ENCODE results near the gene HMGB4. TPM values are rescaled to one million over a fixed set of nuclear protein-coding genes. Genes with fewer than 3 reads are reported as not detected.

Gene HMGB4
- total RNA-seq, 4 donors from 2014 or later = not detected

DNA sequence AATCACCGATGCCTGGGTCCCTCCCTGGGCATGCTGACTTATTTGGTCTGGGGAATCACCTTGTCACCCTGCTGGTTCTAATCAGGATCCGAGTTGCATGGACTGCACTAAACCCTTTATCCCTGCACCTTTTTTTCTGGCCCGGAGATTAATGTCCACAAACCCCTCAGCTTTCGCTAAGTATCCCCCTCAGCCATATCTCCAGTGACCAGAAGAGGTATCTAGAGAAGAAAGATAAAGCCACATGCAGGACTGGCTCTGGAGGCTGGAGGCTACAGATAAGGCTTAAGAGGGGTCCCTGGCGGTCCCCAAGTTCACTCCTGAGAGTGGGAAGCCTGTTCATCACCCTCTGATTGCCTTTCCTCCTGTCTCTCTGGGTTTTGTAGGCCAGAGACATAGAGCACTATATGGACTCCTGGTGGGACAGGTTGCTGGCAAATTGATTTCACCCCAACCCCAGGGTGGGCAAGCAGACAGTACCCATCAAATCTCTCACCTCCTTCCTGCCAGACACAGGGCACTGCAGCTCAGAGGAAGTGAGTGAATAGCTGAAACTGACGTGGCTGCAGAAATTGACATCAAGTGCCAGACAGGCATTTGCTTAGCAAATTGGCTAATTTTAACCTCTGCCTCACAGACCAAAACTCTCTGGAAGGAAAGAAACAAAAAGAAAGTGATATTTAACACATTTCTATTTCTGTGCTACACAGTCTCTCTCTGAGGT lies 38.8 kb downstream of the HMGB4 start:
- no peak overlapping the region for H3K4me3 ChIP-seq
- intact Hi-C loops (cut with DNase I) = no loop called here
- WGBS, 2 donors = 57 to 69% methylated on average over 5 to 6 of the region's 6 CpGs
- H3K9me3 ChIP-seq = no peaks in the 10 kb centered on the region
- no peak for DNase-seq
- peaks cover 0 to 13% (median 0%) of the 10 kb centered on the region in 3 donors for H3K4me1 ChIP-seq
- no peak overlapping the region for H3K27ac ChIP-seq
- H3K36me3 ChIP-seq = no peaks in the 10 kb centered on the region
- H3K27me3 ChIP-seq = peaks cover 0 to 21% (median 0%) of the 10 kb centered on the region in 4 donors
- TF ChIP-seq POLR2A (IDR thresholded peaks at IDR 0.05) = no peak

GRCh38 chr1:33903210-33903589 lies 39.3 kb downstream of the HMGB4 start:
- H3K27me3 ChIP-seq = peaks cover 0 to 21% (median 0%) of the 10 kb centered on the region in 4 donors
- WGBS, 2 donors = 12 to 14% methylated on average over 2 of the region's 2 CpGs
- intact Hi-C loops (cut with DNase I) = no loop called here
- no peaks in the 10 kb centered on the region for H3K36me3 ChIP-seq
- H3K9me3 ChIP-seq = no peaks in the 10 kb centered on the region
- no peak overlapping the region for H3K4me3 ChIP-seq
- no peak overlapping the region for H3K27ac ChIP-seq
- TF ChIP-seq CTCF (IDR thresholded peaks at IDR 0.05) (no peak), POLR2A (IDR thresholded peaks at IDR 0.05) (no peak)
- DNase-seq = no peak
- peaks cover 0 to 13% (median 0%) of the 10 kb centered on the region in 3 donors for H3K4me1 ChIP-seq

DNA sequence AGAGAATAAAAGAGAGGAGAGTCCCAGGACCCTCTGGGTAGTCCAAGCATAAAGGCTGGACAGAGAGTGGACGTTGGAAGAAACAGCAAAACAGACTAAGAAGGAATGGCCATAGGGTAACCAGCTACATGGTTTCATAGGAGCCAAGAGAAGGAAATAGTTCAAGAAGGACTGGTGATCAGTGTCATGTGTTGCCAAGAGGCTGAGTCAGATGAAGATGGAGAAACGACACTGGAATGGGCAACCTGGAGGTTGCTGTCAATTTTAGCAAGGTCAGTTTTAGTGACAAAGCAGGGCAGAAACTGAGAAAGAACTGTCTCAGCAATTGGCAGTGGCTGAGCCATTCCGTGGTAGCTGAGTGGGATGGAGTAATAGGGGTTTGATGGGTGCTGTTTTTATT lies 41.4 kb downstream of the HMGB4 start:
- no peak overlapping the region for H3K4me3 ChIP-seq

GRCh38 chr1:33906156-33906555 lies 42.3 kb downstream of the HMGB4 start:
- intact Hi-C loops (cut with DNase I) = no loop called here
- Histone ChIP-seq H3K27ac (no peak overlapping the region), H3K9me3 (no peaks in the 10 kb centered on the region), H3K4me3 (no peak overlapping the region), H3K4me1 (peaks cover 0 to 13% (median 0%) of the 10 kb centered on the region in 3 donors), H3K27me3 (peaks cover 0 to 23% (median 0%) of the 10 kb centered on the region in 4 donors), H3K36me3 (no peaks in the 10 kb centered on the region)
- WGBS, 2 donors = 24 to 57% methylated on average over 1 of the region's 1 CpG
- no peak for DNase-seq
- TF ChIP-seq POLR2A (IDR thresholded peaks at IDR 0.05) = no peak
- TF ChIP-seq CTCF (IDR thresholded peaks at IDR 0.05) = no peak

More for the DNA sequence above, 41.4 kb downstream of the HMGB4 start:
- 48 to 54% methylated on average over 3 of the region's 3 CpGs for WGBS, 2 donors
- no peak overlapping the region for H3K27ac ChIP-seq
- DNase-seq = no peak
- H3K27me3 ChIP-seq = peaks cover 0 to 21% (median 0%) of the 10 kb centered on the region in 4 donors
- H3K9me3 ChIP-seq = no peaks in the 10 kb centered on the region
- TF ChIP-seq POLR2A (IDR thresholded peaks at IDR 0.05) (no peak), CTCF (IDR thresholded peaks at IDR 0.05) (no peak)
- H3K4me1 ChIP-seq = peaks cover 0 to 13% (median 0%) of the 10 kb centered on the region in 3 donors
- intact Hi-C loops (cut with DNase I) = no loop called here
- no peaks in the 10 kb centered on the region for H3K36me3 ChIP-seq

- WGBS, 2 donors = 69 to 70% methylated on average over 10 to 11 of the region's 11 CpGs
- no peak for DNase-seq
Observed at GRCh38 chr1:33908324-33908956, 44.6 kb downstream of the HMGB4 start.

More at GRCh38 chr1:33908324-33908956, 44.6 kb downstream of the HMGB4 start:
- Histone ChIP-seq H3K4me1 (peaks cover 0 to under 1% (median 0%) of the 10 kb centered on the region in 3 donors), H3K4me3 (no peak overlapping the region), H3K9me3 (no peaks in the 10 kb centered on the region), H3K27ac (no peak overlapping the region), H3K27me3 (peaks cover 0 to 32% (median 0%) of the 10 kb centered on the region in 4 donors), H3K36me3 (no peaks in the 10 kb centered on the region)
- intact Hi-C loops (cut with DNase I) = no loop called here
- TF ChIP-seq POLR2A (IDR thresholded peaks at IDR 0.05) = no peak
- TF ChIP-seq CTCF (IDR thresholded peaks at IDR 0.05) = no peak

Data from esophagus squamous epithelium (tissue), 5 donors.